ENCODE measurements around the gene BCAS3. TPM values are rescaled to one million over a fixed set of nuclear protein-coding genes. Genes with fewer than 3 reads are reported as not detected.
"Not testable (repeated sequence)": the region's sequence is repeated elsewhere in the genome, so short reads cannot be mapped to it uniquely, and the experiment has no call there.

Gene BCAS3
- total and polyA plus RNA-seq, 9 donors = 9.4 to 37.0 (median 21.6) TPM

DNA sequence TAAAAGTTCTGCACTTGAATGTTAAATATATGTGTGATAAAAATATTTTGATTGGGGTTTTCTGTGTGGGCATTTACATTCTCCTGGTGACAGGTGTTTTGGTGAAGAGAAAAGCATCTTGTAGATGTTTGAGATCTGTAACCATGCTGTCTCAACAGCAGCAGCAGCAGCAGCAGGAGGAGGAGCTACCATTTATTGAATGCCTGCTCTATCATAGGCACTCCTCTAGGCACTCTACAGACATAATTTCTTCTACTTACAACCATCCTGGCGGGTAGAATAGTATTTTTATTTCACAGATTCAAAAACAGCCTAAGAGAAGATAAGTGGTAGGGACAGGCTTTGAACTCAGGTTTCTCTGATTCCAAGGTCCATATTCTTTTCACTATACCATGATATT lies 562.3 kb downstream of the BCAS3 start:
- Histone ChIP-seq H3K4me3 (no peak overlapping the region), H3K27ac (no peak overlapping the region), H3K36me3 (no peaks in the 10 kb centered on the region), H3K9me3 (no peaks in the 10 kb centered on the region), H3K4me1 (ENCODE audit: insufficient read depth) (no peaks in the 10 kb centered on the region), H3K27me3 (no peaks in the 10 kb centered on the region)
- WGBS, 3 donors = 94 to 100% (median 97%) methylated on average over 1 of the region's 1 CpG
- TF ChIP-seq POLR2A (IDR thresholded peaks at IDR 0.05) = no peak
- TF ChIP-seq CTCF (IDR thresholded peaks at IDR 0.05) = no peak
- no peak for TF ChIP-seq EP300 (IDR thresholded peaks at IDR 0.05)
- intact Hi-C loops (cut with DNase I) = no loop called here
- no peak for DNase-seq

GRCh38 chr17:61240851-61241468 lies 563.3 kb downstream of the BCAS3 start:
- intact Hi-C loops (cut with DNase I) = no loop called here
- Histone ChIP-seq H3K9me3 (no peaks in the 10 kb centered on the region), H3K4me1 (ENCODE audit: insufficient read depth) (no peaks in the 10 kb centered on the region), H3K36me3 (no peaks in the 10 kb centered on the region), H3K27ac (no peak overlapping the region), H3K4me3 (no peak overlapping the region), H3K27me3 (no peaks in the 10 kb centered on the region)
- no peak for DNase-seq
- TF ChIP-seq EP300 (IDR thresholded peaks at IDR 0.05) (no peak), POLR2A (IDR thresholded peaks at IDR 0.05) (no peak), CTCF (IDR thresholded peaks at IDR 0.05) (no peak)
- 84 to 96% (median 91%) methylated on average over 5 of the region's 5 CpGs for WGBS, 3 donors

DNA sequence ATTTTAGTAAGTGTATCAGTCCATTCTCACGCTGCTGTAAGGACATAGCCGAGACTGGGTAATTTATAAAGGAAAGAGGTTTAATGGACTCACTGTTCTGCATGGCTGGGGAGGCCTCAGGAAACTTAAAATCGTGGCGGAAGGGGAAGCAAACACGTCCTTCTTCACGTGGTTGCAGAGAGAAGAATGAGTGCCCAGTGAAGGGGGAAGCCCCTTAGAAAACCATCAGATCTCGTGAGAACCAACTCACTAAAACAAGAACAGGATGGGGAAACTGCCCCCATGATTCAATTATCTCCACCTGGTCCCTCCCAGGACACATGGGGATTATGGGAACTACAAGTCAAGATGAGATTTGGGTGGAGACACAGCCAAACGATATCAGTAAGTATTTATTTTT lies 567.3 kb downstream of the BCAS3 start:
- H3K36me3 ChIP-seq; intact Hi-C loops (cut with DNase I); DNase-seq; H3K9me3 ChIP-seq; H3K4me1 ChIP-seq (ENCODE audit: insufficient read depth); H3K27me3 ChIP-seq; H3K4me3 ChIP-seq; H3K27ac ChIP-seq: not testable (repeated sequence)
- 89 to 91% (median 90%) methylated on average over 8 of the region's 8 CpGs for WGBS, 3 donors

DNA sequence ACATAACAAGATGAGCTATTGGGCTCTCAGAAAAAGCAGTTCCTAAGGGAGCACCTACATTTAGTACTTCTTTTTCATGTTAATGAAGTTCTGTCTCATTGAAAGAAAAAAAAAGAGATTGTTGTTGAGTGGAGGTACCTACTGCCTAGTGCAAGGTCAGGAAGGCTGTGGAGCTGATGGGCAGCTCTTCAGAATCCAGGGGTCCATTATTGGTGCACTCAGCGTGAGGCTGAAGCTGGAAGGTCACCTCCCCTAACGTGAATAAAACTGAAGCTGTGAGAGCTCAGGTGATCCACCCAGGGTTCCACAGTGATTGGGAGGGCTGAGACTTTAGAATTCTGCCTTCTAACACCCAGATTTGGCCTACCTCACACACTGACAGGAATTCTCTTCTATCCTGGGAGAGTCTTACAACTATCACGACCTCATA lies 568.1 kb downstream of the BCAS3 start:
- Histone ChIP-seq H3K27ac (no peak overlapping the region), H3K4me3 (no peak overlapping the region), H3K4me1 (ENCODE audit: insufficient read depth) (peaks cover 2% of the 10 kb centered on the region), H3K36me3 (no peaks in the 10 kb centered on the region), H3K27me3 (no peaks in the 10 kb centered on the region), H3K9me3 (no peaks in the 10 kb centered on the region)
- 96 to 98% (median 96%) methylated on average over 3 of the region's 3 CpGs for WGBS, 3 donors
- TF ChIP-seq CTCF (IDR thresholded peaks at IDR 0.05) (no peak), EP300 (IDR thresholded peaks at IDR 0.05) (no peak), POLR2A (IDR thresholded peaks at IDR 0.05) (no peak)
- no peak for DNase-seq
- intact Hi-C loops (cut with DNase I) = no loop called here

- Histone ChIP-seq H3K4me3 (no peak overlapping the region), H3K9me3 (no peaks in the 10 kb centered on the region), H3K27me3 (no peaks in the 10 kb centered on the region), H3K36me3 (no peaks in the 10 kb centered on the region), H3K4me1 (ENCODE audit: insufficient read depth) (peaks cover 2% of the 10 kb centered on the region), H3K27ac (no peak overlapping the region)
- TF ChIP-seq CTCF (IDR thresholded peaks at IDR 0.05) (no peak), POLR2A (IDR thresholded peaks at IDR 0.05) (no peak), EP300 (IDR thresholded peaks at IDR 0.05) (no peak)
- WGBS, 3 donors = 25 to 34% (median 28%) methylated on average over 3 of the region's 3 CpGs
- no peak for DNase-seq
- intact Hi-C loops (cut with DNase I) = no loop called here
Observed at GRCh38 chr17:61247439-61247838, 569.8 kb downstream of the BCAS3 start.

Data from ovary (tissue), 9 donors.